Glutamatergic neuron (in vitro differentiated cells): Measurements from ENCODE around the gene ACCSL. TPM values are rescaled to one million over a fixed set of nuclear protein-coding genes. Genes with fewer than 3 reads are reported as not detected.

Experiments
- DNase-seq: peaks from one replicate; pipeline ENCODE4 v3.0.0; 2022
- H3K27ac Mint-ChIP-seq: one replicate; pipeline ENCODE4 v1.8.0; 2020; ENCODE audit warnings: mild to moderate bottlenecking, mixed read lengths, inconsistent platforms; ENCODE audit not compliant: unreplicated experiment
- H3K27me3 Mint-ChIP-seq: one replicate; pipeline ENCODE4 v1.8.0; 2020; ENCODE audit warnings: mild to moderate bottlenecking, moderate library complexity, mixed read lengths, inconsistent platforms; ENCODE audit not compliant: unreplicated experiment
- H3K36me3 Mint-ChIP-seq: one replicate; pipeline ENCODE4 v1.8.0; 2020; ENCODE audit warnings: mild to moderate bottlenecking, mixed read lengths, inconsistent platforms; ENCODE audit not compliant: unreplicated experiment
- H3K4me1 Mint-ChIP-seq: one replicate; pipeline ENCODE4 v1.8.0; 2020; ENCODE audit warnings: mild to moderate bottlenecking, low read depth, mixed read lengths, inconsistent platforms; ENCODE audit not compliant: unreplicated experiment
- H3K4me3 Mint-ChIP-seq: one replicate; pipeline ENCODE4 v1.8.0; 2020; ENCODE audit warnings: mild to moderate bottlenecking, mixed read lengths, inconsistent platforms; ENCODE audit not compliant: unreplicated experiment
- H3K9me3 Mint-ChIP-seq: one replicate; pipeline ENCODE4 v1.8.0; 2020; ENCODE audit warnings: mild to moderate bottlenecking, moderate library complexity, mixed read lengths, inconsistent platforms; ENCODE audit not compliant: unreplicated experiment
- total RNA-seq: library from RNA; stranded (reverse); fragmentation: NEBNext Ultra II Directional; extraction: Animal tissue kit (Norgen Biotek cat#: 25700); gene quantifications from one replicate; pipeline ENCODE4 v1.2.1, GENCODE V29; 2021; ENCODE audit not compliant: unreplicated experiment
- TF ChIP-seq, protein P1 (sequence below): fragments of 200-600 bp; sonication (generic); IDR thresholded peaks from one replicate; pipeline ENCODE4 v1.5.0; 2021; ENCODE audit not compliant: partially characterized antibody, unreplicated experiment

ACCSL gene
- total RNA-seq, 1 donor from 2014 or later: not detected

DNA sequence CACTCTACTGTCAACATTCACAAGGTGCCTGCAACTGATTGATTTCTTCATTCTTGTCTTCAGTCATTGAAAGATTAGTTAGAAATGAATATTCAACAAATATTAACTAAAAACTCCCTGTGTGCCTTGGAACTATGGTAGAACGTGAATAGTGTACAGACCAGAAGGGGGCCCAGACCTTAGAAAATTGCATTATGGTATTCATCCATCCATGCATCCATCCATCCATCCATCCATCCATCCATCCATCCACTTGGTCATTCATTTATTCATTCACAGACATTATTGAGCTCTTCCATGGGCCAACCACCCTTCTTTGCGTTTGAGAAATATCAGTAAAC lies 10.2 kb upstream of the ACCSL start:
- DNase-seq: no peak
- Mint-ChIP-seq H3K4me3 (no peak overlapping the region), H3K27me3 (no peaks in the 10 kb centered on the region), H3K36me3 (peaks cover 5% of the 10 kb centered on the region), H3K4me1 (peaks cover 11% of the 10 kb centered on the region), H3K9me3 (no peaks in the 10 kb centered on the region), H3K27ac (no peak overlapping the region)
- TF ChIP-seq, protein P1, sequence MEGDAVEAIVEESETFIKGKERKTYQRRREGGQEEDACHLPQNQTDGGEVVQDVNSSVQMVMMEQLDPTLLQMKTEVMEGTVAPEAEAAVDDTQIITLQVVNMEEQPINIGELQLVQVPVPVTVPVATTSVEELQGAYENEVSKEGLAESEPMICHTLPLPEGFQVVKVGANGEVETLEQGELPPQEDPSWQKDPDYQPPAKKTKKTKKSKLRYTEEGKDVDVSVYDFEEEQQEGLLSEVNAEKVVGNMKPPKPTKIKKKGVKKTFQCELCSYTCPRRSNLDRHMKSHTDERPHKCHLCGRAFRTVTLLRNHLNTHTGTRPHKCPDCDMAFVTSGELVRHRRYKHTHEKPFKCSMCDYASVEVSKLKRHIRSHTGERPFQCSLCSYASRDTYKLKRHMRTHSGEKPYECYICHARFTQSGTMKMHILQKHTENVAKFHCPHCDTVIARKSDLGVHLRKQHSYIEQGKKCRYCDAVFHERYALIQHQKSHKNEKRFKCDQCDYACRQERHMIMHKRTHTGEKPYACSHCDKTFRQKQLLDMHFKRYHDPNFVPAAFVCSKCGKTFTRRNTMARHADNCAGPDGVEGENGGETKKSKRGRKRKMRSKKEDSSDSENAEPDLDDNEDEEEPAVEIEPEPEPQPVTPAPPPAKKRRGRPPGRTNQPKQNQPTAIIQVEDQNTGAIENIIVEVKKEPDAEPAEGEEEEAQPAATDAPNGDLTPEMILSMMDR: no peak

DNA sequence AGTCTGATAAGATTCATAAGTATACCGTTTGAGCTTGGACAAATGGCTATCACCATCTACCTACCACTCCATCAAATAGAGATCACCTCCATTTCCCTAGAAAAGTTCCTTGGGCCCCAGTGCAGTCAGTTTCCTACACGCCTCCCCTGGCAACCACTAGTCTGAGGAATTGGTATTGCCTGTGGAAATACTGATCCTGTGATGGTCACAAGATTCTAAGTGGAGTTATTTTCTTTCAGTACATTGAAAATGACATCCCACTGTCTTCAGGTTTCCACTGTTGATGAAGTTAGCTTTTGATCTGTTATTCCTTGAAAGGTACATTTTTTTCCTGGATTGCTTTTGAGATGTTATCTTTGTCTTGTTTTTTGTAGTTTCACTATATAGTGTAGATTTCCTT lies 4.6 kb upstream of the ACCSL start:
- no peaks in the 10 kb centered on the region for H3K27me3 Mint-ChIP-seq

DNA sequence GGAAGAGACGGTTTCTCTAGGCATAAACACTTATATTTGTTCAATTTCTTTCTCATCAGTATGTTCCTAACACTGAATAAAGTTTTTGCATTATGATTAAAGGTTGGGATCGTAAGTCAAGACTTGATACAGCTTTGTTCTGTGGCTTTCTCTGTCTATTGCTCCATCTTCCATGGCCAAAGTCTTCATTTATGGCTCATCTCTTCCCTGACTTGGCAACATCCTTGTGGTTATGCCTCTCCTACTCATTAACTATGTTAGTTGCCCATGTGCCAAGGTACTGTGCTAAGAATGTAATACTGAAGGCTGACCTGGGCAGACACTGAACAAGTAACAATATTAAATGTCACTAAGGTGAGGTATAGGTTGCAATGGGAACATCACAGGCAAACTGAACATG lies 1.6 kb upstream of the ACCSL start:
- H3K27ac Mint-ChIP-seq: no peak overlapping the region
- no peak for DNase-seq
- H3K4me3 Mint-ChIP-seq: no peak overlapping the region
- no peaks in the 10 kb centered on the region for H3K27me3 Mint-ChIP-seq
- TF ChIP-seq, protein P1: no peak
- H3K4me1 Mint-ChIP-seq: no peaks in the 10 kb centered on the region
- no peaks in the 10 kb centered on the region for H3K9me3 Mint-ChIP-seq
- no peaks in the 10 kb centered on the region for H3K36me3 Mint-ChIP-seq

More for the DNA sequence above, 4.6 kb upstream of the ACCSL start:
- DNase-seq: no peak
- Mint-ChIP-seq H3K36me3 (no peaks in the 10 kb centered on the region), H3K4me3 (no peak overlapping the region), H3K9me3 (no peaks in the 10 kb centered on the region), H3K27ac (no peak overlapping the region), H3K4me1 (no peaks in the 10 kb centered on the region)
- TF ChIP-seq, protein P1: no peak

DNA sequence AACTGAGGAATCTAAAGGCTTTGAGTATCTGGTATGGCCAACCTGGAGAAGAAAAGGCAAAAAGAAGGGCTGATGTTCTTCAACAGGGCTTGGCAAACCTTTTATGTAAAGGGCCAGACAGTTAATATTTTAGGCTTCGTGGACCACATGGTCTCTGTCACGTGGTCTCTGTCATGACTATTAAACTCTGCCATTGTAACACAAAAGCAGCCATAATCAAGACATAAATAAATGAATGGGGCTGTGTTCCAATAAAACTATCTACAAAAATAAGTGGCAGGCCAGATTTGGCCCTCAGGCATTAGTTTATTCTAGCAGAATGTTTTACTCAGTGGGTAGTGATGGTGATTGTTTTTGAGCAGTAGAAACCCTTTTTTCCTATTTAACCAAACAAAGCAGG lies 483 bp upstream of the ACCSL start:
- TF ChIP-seq, protein P1: no peak
- Mint-ChIP-seq H3K36me3 (no peaks in the 10 kb centered on the region), H3K9me3 (no peaks in the 10 kb centered on the region), H3K27me3 (no peaks in the 10 kb centered on the region), H3K27ac (no peak overlapping the region), H3K4me1 (no peaks in the 10 kb centered on the region), H3K4me3 (no peak overlapping the region)
- no peak for DNase-seq

DNA sequence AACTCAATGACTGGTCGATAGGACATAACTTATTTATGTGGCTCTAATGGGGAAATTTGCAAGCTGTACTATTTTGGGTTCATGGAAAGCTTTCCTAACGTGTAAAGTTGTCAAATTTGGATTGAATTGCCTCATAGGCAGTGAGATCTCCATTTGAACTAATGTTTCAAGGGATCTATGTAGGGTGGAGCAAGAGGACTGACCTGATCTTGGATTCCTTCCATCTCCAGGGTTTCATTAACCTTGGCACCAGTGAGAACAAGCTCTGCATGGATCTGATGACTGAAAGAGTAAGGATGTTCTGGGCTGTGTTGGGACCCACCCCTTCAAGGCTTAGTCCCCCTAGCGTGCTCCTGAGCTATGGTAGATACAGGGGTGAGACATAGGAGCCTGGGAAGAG lies 2.1 kb downstream of the ACCSL start:
- DNase-seq: no peak
- Mint-ChIP-seq H3K27me3 (no peaks in the 10 kb centered on the region), H3K27ac (no peak overlapping the region), H3K4me1 (no peaks in the 10 kb centered on the region), H3K4me3 (no peak overlapping the region), H3K36me3 (no peaks in the 10 kb centered on the region), H3K9me3 (no peaks in the 10 kb centered on the region)
- TF ChIP-seq, protein P1: no peak
